Purkinje cell (primary cell): ENCODE results near the gene SP110. TPM values are rescaled to one million over a fixed set of nuclear protein-coding genes. Genes with fewer than 3 reads are reported as not detected.

Experiments
- polyA plus RNA-seq: library from polyadenylated mRNA; unstranded; fragments of >200 nt; fragmentation: Nextera tagmentation; gene quantifications from 2 replicates; pipeline ENCODE4 v1.2.1, GENCODE V29; 2014

SP110 gene
- polyA plus RNA-seq, result 2.8 and 10.6 TPM in 2 replicates

DNA sequence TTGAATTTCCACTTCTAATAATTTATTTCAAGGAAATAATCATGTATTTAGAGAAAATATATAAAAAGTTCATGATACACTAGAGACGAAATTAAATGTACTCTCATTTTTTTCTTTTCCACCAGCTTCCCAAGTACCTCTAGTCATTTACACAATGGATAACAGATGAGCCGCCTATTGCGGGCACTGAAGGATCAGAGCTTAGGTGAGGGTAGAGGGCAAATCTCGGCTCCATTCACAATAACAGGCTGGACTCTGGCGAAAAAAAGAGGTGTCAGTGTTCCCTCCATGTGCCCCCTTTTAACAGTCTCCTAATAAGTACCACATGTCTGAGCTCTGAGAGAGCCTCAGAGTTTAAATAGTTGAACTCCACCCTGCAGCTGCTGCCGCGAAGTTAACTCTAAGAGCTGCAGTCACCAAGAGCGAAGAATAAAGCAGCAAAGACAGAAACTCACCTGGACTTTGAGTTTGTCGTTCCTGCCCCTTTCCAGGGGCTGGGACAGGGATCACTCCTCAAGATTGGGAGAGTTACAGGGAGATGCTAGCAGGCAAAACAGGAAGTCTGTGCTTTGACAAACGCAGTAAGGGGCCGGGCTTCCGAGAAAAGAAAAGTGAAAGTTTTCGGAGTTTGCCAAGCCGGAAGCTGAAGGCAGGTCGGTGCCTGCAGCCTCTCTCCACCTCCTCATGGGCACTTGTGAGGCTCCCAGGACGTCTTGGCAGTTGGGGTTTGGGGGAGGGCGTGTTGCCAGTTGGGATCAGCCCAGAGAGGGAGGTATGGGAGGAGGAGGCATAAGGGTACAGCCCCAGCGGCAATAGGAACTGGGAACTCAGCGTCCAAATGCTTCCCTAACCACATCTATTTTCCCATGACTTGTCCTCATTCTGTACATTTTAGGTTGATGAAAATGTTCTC, at the start of gene SP110:
Gene SP110 (minus strand): TSS at position 566 of the 913 bp plus-strand sequence. CDS start 3,057 bp downstream, outside the sequence.

DNA sequence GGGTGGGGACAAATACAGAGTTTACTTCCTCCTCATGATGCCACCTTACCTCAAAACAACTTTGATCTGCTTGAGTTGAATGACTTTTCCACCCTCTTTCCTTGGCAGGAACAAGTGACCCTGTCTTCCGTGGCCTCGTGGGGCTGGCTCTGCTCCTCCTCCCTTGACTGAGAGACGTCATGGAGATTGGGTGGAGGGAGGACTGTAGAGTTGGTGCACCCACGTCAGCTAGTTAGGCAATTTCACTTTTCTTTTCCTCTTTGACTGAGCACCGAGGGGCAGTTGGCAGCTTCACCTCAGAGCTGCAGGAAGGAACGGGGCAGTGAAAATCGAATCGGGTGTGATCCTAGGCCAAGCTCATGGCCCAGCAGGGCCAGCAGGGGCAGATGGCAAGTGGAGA, 5.7 kb upstream of the SP110 start, which contains the start of gene SP140:
Gene SP140 (plus strand): TSS at position 251 of the 400 bp plus-strand sequence. CDS start 109 bp downstream, at position 360.

Other genes with a start within 250 kb of the SP110 start
- gene SLC16A14, start 151.1 kb downstream of the SP110 start, polyA plus RNA-seq, result 28.9 and 37.5 TPM in 2 replicates
- gene SP140, start 5.8 kb upstream of the SP110 start, polyA plus RNA-seq, result not detected in 2 replicates
- gene SP140L, start 107.2 kb upstream of the SP110 start, polyA plus RNA-seq, result 0.50 TPM in 1 of 2 replicates, not detected in the other
- 0.05 TPM in 1 of 2 replicates, not detected in the other for gene SP100, start 196.2 kb upstream of the SP110 start, polyA plus RNA-seq